ENCODE data around the gene CDC6. TPM values are rescaled to one million over a fixed set of nuclear protein-coding genes. Genes with fewer than 3 reads are reported as not detected.

CDC6 gene
- total RNA-seq, 1 donor from 2014 or later = 65.3 TPM

- Histone ChIP-seq H3K27me3 (no peaks in the 10 kb centered on the region), H3K9me3 (ENCODE audit: low read depth) (no peaks in the 10 kb centered on the region), H2AFZ (replicated peaks) (no peak overlapping the region), H3K36me3 (no peaks in the 10 kb centered on the region), H3K4me2 (no peak overlapping the region), H3K4me3 (no peak overlapping the region), H3K27ac (no peak overlapping the region), H3F3A (ENCODE audit: low read depth) (no peaks in the 10 kb centered on the region), H3K4me1 (peaks cover 9% of the 10 kb centered on the region), H4K20me1 (ENCODE audit: low read depth) (peaks cover 61% of the 10 kb centered on the region), H3K9ac (no peak overlapping the region), H3K79me2 (ENCODE audit: low read depth) (peaks cover 7% of the 10 kb centered on the region)
- H3K27me3 Mint-ChIP-seq (ENCODE audit: insufficient read depth, low read depth) = peaks cover 2% of the 10 kb centered on the region
- H3K9me3 Mint-ChIP-seq = no peaks in the 10 kb centered on the region
- TF ChIP-seq EZH2phosphoT487 (IDR thresholded peaks at IDR 0.05) (no peak), EZH2 (IDR thresholded peaks at IDR 0.05) (no peak), CTCF (IDR thresholded peaks at IDR 0.05) (no peak)
- peak overlapping the region; percentile 72 for H3K27ac Mint-ChIP-seq
- DNase-seq (ENCODE audit: low spot score) = no peak
- no peaks in the 10 kb centered on the region for H3K36me3 Mint-ChIP-seq
- H3K4me1 Mint-ChIP-seq = peaks cover 29% of the 10 kb centered on the region
- H3K4me3 Mint-ChIP-seq = no peak overlapping the region
These were observed 38.5 kb downstream of the CDC6 start for GRCh38 chr17:40326014-40326831.

- H3K9ac ChIP-seq = no peak overlapping the region
- DNase-seq (ENCODE audit: low spot score) = no peak
- H3K27me3 ChIP-seq = no peaks in the 10 kb centered on the region
- H3K36me3 ChIP-seq = no peaks in the 10 kb centered on the region
- no peak overlapping the region for H3K27ac Mint-ChIP-seq
- no peak overlapping the region for H3K4me3 ChIP-seq
- no peak overlapping the region for H2AFZ ChIP-seq (replicated peaks)
- no peak overlapping the region for H3K4me2 ChIP-seq
- peaks cover 3% of the 10 kb centered on the region for H3K79me2 ChIP-seq (ENCODE audit: low read depth)
- H3K9me3 ChIP-seq (ENCODE audit: low read depth) = no peaks in the 10 kb centered on the region
- H3K27me3 Mint-ChIP-seq (ENCODE audit: insufficient read depth, low read depth) = peaks cover 2% of the 10 kb centered on the region
- H3K27ac ChIP-seq = no peak overlapping the region
- no peaks in the 10 kb centered on the region for H3F3A ChIP-seq (ENCODE audit: low read depth)
- peaks cover 3% of the 10 kb centered on the region for H3K4me1 ChIP-seq
- H3K36me3 Mint-ChIP-seq = no peaks in the 10 kb centered on the region
- no peak overlapping the region for H3K4me3 Mint-ChIP-seq
- peaks cover 57% of the 10 kb centered on the region for H4K20me1 ChIP-seq (ENCODE audit: low read depth)
- H3K9me3 Mint-ChIP-seq = no peaks in the 10 kb centered on the region
- H3K4me1 Mint-ChIP-seq = peaks cover 24% of the 10 kb centered on the region
- TF ChIP-seq CTCF (IDR thresholded peaks at IDR 0.05) = no peak
- TF ChIP-seq EZH2phosphoT487 (IDR thresholded peaks at IDR 0.05) = no peak
- no peak for TF ChIP-seq EZH2 (IDR thresholded peaks at IDR 0.05)
These were observed 39.1 kb downstream of the CDC6 start for GRCh38 chr17:40326832-40327199.

GRCh38 chr17:40327244-40327729 lies 39.6 kb downstream of the CDC6 start:
- peaks cover 19% of the 10 kb centered on the region for H3K4me1 Mint-ChIP-seq
- DNase-seq (ENCODE audit: low spot score) = no peak
- Histone ChIP-seq H3K36me3 (no peaks in the 10 kb centered on the region), H4K20me1 (ENCODE audit: low read depth) (peaks cover 57% of the 10 kb centered on the region), H3K79me2 (ENCODE audit: low read depth) (peaks cover 3% of the 10 kb centered on the region), H3K4me2 (no peak overlapping the region), H2AFZ (replicated peaks) (no peak overlapping the region), H3K4me1 (no peaks in the 10 kb centered on the region), H3K27me3 (no peaks in the 10 kb centered on the region), H3K9ac (no peak overlapping the region), H3K27ac (no peak overlapping the region), H3K4me3 (no peak overlapping the region), H3F3A (ENCODE audit: low read depth) (no peaks in the 10 kb centered on the region), H3K9me3 (ENCODE audit: low read depth) (no peaks in the 10 kb centered on the region)
- no peaks in the 10 kb centered on the region for H3K9me3 Mint-ChIP-seq
- no peaks in the 10 kb centered on the region for H3K36me3 Mint-ChIP-seq
- no peak overlapping the region for H3K4me3 Mint-ChIP-seq
- peak overlapping the region; percentile 37 for H3K27ac Mint-ChIP-seq
- TF ChIP-seq CTCF (IDR thresholded peaks at IDR 0.05) (no peak), EZH2 (IDR thresholded peaks at IDR 0.05) (no peak), EZH2phosphoT487 (IDR thresholded peaks at IDR 0.05) (no peak)
- peaks cover 2% of the 10 kb centered on the region for H3K27me3 Mint-ChIP-seq (ENCODE audit: insufficient read depth, low read depth)
